GM10248 (cell line): ENCODE measurements around the gene VWDE.

ENCODE experiments used
- CTCF ChIA-PET: fragments of 300-600 bp; sonication (Branson Sonifier 250); formaldehyde crosslinking; extraction: SDS; loops from one replicate; lab custom pipeline; 2021; ENCODE audit warnings: antibody characterized with exemption; lab: Yijun Ruan, JAX
- POLR2A ChIA-PET: fragments of 350-650 bp; sonication (Branson Sonifier 250); formaldehyde crosslinking; extraction: SDS; loops from one replicate; lab custom pipeline; 2020; ENCODE audit warnings: antibody characterized with exemption; lab: Yijun Ruan, JAX
- DNase-seq: peaks from one replicate; pipeline ENCODE4 v3.0.0; 2012; ENCODE audit errors: extremely low spot score
- TF ChIP-seq, protein P1 (sequence below): IDR thresholded peaks from 2 replicates; pipeline ENCODE4 v1.5.1; 2012; ENCODE audit warnings: mild to moderate bottlenecking, low read depth; ENCODE audit errors: extremely low read depth, missing control alignments, control extremely low read depth

Gene VWDE

DNA sequence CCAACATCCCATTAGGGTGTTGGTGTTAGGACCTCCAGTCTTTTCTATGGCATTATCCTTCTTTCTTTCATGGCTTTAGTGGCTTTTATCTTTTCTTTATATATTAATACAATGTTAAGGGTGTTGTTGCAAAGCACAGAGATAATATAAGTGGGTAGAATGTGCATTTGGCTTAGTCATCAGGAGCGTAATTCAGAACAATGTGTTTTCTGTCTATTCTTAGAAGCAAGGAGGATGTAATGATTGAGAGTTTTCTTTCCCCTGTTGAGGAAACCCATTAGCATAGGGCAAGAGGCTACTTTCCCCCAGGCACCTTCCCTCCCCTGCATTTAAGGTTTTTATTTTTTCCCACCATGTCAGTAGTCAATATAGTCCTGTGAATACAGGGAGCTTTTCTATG, 112.9 kb downstream of the VWDE start:
- DNase-seq: no peak
- CTCF ChIA-PET: interaction anchor here (0.9 to 1.6 kb wide), 4 partner anchors 13 to 171 kb away, joined by 3 to 4 read pairs (median 3); no protein-coding TSS in a partner anchor
- POLR2A ChIA-PET: no interaction called here
- TF ChIP-seq, protein P1, sequence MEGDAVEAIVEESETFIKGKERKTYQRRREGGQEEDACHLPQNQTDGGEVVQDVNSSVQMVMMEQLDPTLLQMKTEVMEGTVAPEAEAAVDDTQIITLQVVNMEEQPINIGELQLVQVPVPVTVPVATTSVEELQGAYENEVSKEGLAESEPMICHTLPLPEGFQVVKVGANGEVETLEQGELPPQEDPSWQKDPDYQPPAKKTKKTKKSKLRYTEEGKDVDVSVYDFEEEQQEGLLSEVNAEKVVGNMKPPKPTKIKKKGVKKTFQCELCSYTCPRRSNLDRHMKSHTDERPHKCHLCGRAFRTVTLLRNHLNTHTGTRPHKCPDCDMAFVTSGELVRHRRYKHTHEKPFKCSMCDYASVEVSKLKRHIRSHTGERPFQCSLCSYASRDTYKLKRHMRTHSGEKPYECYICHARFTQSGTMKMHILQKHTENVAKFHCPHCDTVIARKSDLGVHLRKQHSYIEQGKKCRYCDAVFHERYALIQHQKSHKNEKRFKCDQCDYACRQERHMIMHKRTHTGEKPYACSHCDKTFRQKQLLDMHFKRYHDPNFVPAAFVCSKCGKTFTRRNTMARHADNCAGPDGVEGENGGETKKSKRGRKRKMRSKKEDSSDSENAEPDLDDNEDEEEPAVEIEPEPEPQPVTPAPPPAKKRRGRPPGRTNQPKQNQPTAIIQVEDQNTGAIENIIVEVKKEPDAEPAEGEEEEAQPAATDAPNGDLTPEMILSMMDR: no peak

DNA sequence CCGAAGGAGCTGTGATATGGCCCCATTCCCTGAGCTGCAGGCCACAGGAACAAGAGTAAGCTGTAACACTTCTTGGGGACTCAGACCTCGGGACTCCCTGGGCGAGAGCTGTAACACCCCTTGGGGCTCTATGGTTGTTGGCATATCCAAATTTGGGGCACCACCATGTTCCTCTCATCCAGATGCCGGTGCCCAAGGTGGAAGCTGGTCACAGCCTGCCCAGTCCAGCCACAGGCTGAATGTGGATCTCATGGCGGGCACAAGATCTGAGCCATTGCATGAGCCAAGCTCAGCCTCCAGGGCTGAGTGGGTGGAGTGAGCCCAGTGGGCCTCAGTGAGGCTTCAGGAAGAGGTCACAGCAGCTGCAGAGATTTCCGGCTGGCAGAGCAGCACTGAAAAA, 113.7 kb downstream of the VWDE start:
- ChIA-PET CTCF (interaction anchor here (1.0 to 1.6 kb wide), 2 partner anchors 16 to 20 kb away, joined by 3 to 4 read pairs; no protein-coding TSS in a partner anchor), POLR2A (no interaction called here)
- no peak for DNase-seq
- TF ChIP-seq, protein P1: no peak

DNA sequence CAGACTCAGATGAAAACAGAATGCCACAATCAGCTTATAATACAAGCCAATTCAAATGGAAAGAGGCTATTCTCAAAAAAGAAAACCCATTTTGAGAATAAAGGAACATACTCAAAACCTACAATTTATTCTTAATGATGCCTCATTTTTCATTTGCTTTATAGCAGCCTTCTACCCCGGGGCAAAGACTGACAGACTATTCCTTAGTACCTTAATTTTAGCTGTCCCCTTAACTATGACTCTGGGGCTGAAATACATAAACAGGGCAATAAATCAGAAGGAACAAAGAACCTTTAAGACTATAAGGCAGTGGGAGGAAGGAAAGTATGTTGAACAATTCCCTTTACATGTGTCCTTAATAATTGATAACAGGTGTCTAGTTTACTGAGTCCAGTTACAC, 115.8 kb downstream of the VWDE start:
- ChIA-PET CTCF (interaction anchor here (0.9 to 1.6 kb wide), 3 partner anchors 8 to 235 kb away, joined by 3 to 4 read pairs (median 3); no protein-coding TSS in a partner anchor), POLR2A (no interaction called here)

DNA sequence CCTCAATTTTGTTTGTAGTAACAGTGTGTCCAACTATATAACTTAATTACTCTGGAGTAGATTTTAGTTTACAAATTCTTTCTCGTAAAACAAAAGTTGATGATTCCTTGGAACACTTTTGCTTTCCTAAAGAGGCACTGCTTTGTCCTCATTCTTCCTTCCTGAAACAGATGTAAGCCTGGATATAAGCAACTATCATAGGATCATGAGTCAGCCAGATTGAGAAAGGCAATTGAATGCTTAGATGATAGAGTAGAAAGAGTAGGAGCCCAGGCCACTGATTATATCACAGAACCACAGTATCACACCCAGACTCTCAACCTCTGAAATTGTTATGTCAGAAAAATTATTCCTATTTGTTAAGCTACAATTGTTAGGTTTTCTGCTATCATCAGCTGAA, 122.6 kb downstream of the VWDE start:
- no peak for DNase-seq
- TF ChIP-seq, protein P1: no peak
- CTCF ChIA-PET: no interaction called here
- POLR2A ChIA-PET: no interaction called here

More for the DNA sequence above, 115.8 kb downstream of the VWDE start:
- TF ChIP-seq, protein P1: no peak
- no peak for DNase-seq
